ENCODE results near the gene TMIE. TPM values are rescaled to one million over a fixed set of nuclear protein-coding genes. Genes with fewer than 3 reads are reported as not detected.
"Not testable (repeated sequence)": the region's sequence is repeated elsewhere in the genome, so short reads cannot be mapped to it uniquely, and the experiment has no call there.

The TMIE gene
- total and polyA plus RNA-seq, 12 donors: 0.30 to 21.4 (median 2.0) TPM

DNA sequence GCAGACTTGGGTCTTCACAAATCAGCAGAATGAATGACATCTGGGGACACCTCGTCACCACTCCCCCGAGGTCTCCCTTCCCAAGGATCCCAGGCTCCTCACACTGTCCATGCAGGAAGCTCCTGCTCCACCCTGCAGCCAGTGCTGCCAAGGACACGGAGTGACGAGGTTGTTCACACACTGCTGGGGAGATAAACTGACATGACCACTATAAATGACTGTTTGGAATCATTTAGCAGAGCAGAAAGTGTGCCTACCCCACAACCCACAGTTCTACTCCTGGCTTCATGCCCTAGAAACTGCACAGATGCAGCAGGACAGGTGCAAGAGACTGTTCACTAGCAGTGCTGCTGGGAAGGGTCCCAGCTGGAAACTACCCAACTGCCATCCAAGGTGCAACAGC, 36.1 kb downstream of the TMIE start:
- TF ChIP-seq, protein P1, sequence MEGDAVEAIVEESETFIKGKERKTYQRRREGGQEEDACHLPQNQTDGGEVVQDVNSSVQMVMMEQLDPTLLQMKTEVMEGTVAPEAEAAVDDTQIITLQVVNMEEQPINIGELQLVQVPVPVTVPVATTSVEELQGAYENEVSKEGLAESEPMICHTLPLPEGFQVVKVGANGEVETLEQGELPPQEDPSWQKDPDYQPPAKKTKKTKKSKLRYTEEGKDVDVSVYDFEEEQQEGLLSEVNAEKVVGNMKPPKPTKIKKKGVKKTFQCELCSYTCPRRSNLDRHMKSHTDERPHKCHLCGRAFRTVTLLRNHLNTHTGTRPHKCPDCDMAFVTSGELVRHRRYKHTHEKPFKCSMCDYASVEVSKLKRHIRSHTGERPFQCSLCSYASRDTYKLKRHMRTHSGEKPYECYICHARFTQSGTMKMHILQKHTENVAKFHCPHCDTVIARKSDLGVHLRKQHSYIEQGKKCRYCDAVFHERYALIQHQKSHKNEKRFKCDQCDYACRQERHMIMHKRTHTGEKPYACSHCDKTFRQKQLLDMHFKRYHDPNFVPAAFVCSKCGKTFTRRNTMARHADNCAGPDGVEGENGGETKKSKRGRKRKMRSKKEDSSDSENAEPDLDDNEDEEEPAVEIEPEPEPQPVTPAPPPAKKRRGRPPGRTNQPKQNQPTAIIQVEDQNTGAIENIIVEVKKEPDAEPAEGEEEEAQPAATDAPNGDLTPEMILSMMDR (IDR thresholded peaks at IDR 0.05): no peak
- TF ChIP-seq POLR2A (IDR thresholded peaks at IDR 0.05): no peak
- H3K27ac ChIP-seq: no peak overlapping the region
- no peak for DNase-seq
- H3K36me3 ChIP-seq (replicated peaks in 1 of 2): no peaks in the 10 kb centered on the region
- no peaks in the 10 kb centered on the region for H3K27me3 ChIP-seq
- H3K4me3 ChIP-seq: no peak overlapping the region
- intact Hi-C loops (cut with DNase I): no loop called here
- H3K9me3 ChIP-seq (replicated peaks in 1 of 3): no peaks in the 10 kb centered on the region
- WGBS, 4 donors: 24 to 47% (median 41%) methylated on average over 2 to 4 of the region's 4 CpGs
- H3K4me1 ChIP-seq (replicated peaks in 1 of 2): no peaks in the 10 kb centered on the region

DNA sequence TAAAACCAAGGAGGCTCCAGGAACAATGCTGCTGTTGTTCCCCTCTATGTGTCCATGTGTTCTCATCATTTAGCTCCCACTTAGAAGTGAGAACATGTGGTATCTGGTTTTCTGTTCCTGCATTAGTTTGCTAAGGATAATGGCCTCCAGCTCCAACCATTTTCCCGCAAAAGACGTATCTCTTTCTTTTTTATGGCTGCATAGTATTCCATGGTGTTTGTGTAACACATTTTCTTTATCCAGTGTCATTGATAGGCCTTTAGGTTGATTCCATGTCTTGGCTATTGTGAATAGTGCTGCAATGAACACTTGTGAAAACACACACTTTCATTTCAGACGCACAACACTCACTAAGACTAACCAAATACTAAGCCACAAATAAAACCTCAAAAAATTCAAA, 38.4 kb downstream of the TMIE start:
- H3K36me3 ChIP-seq (replicated peaks in 1 of 2); H3K4me1 ChIP-seq (replicated peaks in 1 of 2); H3K9me3 ChIP-seq (replicated peaks in 1 of 3); DNase-seq; intact Hi-C loops (cut with DNase I); H3K4me3 ChIP-seq; H3K27me3 ChIP-seq; H3K27ac ChIP-seq: not testable (repeated sequence)
- WGBS, 4 donors: 89 to 95% (median 94%) methylated on average over 3 of the region's 3 CpGs

DNA sequence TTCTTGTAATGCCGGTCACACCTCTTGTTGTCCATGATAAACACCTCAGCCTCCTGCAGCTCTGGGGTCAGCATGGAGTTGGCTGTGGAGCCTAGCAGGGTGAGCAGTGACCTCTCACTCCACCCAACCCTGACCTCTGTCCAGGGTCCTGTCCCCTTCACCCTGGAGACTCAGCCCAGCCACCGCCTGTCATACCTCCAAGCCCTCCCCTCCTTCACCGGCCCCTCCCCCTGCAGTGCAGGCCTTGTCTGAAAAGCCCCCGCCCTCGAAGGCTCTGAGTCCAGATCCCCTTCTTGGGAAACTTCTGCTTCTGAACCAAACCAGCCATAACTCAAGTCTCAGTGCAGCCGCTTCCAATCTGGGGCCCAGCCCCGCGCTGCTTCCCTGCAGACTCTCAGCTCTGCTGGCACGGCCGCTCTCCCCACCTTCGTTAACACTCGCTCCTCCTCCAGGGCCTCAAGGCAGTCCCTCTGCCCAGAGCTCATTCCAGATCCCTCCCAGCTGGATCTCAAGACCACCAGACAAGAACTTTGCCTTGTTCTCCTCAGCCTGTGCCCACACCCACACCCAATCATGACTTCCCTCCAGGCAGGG, 41.9 kb downstream of the TMIE start:
- Histone ChIP-seq H3K4me3 (no peak overlapping the region), H3K27ac (no peak overlapping the region), H3K9me3 (replicated peaks in 1 of 3) (no peaks in the 10 kb centered on the region), H3K36me3 (replicated peaks in 1 of 2) (no peaks in the 10 kb centered on the region), H3K27me3 (no peaks in the 10 kb centered on the region), H3K4me1 (replicated peaks in 1 of 2) (no peaks in the 10 kb centered on the region)
- no peak for DNase-seq
- WGBS, 4 donors: 82 to 86% (median 83%) methylated on average over 12 of the region's 12 CpGs
- intact Hi-C loops (cut with DNase I): no loop called here
- no peak for TF ChIP-seq POLR2A (IDR thresholded peaks at IDR 0.05)
- TF ChIP-seq, protein P1 (IDR thresholded peaks at IDR 0.05): no peak

DNA sequence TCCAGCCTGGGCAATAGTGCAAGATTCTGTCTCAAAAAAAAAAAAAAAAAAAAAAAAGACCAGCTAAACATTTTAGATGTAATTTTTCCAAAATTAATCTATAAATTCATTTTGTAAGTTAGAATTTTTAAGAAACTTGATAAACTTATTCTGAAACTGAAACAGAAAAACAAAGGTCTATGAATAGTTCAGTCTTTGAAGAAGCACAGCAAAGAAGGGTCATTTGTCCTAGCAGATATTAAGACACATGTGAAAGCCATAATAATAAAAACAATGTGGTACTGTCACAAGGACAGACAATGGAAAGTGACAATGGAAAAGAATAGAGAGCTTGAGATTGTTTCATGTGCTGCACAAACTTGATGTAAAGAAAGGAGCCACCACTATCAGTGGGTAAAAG, 45.5 kb downstream of the TMIE start:
- no peak for TF ChIP-seq POLR2A (IDR thresholded peaks at IDR 0.05)
- TF ChIP-seq, protein P1 (IDR thresholded peaks at IDR 0.05): no peak
- H3K4me1 ChIP-seq (replicated peaks in 1 of 2): no peaks in the 10 kb centered on the region
- DNase-seq: no peak
- intact Hi-C loops (cut with DNase I): no loop called here
- H3K36me3 ChIP-seq (replicated peaks in 1 of 2): no peaks in the 10 kb centered on the region
- H3K9me3 ChIP-seq (replicated peaks in 1 of 3): no peaks in the 10 kb centered on the region
- H3K27me3 ChIP-seq: no peaks in the 10 kb centered on the region
- no peak overlapping the region for H3K27ac ChIP-seq
- no peak overlapping the region for H3K4me3 ChIP-seq

DNA sequence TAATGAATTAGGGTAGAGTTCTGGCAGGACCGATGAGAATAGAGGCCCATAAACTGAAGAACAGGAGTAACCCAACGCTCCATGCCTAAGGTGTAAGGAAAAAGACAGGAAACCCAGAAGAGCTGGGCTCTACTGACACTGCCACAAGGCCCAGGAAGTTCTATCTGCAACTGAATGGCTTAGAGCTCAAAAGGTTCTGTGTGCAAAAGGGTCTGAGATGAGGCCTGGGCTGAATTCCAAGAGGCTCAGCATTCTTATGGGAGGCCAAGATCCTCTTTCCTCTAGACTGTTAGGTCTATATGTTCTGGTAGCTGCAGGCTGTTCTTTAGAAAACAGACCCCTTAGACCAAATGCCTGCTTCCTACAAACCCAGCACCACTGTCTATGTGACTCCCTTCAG, 47.0 kb downstream of the TMIE start:
- DNase-seq: no peak
- no peak for TF ChIP-seq POLR2A (IDR thresholded peaks at IDR 0.05)
- TF ChIP-seq, protein P1 (IDR thresholded peaks at IDR 0.05): no peak
- intact Hi-C loops (cut with DNase I): no loop called here
- no peaks in the 10 kb centered on the region for H3K9me3 ChIP-seq (replicated peaks in 1 of 3)
- no peak overlapping the region for H3K27ac ChIP-seq
- 73 to 91% (median 80%) methylated on average over 2 of the region's 2 CpGs for WGBS, 4 donors
- H3K27me3 ChIP-seq: no peaks in the 10 kb centered on the region
- no peaks in the 10 kb centered on the region for H3K36me3 ChIP-seq (replicated peaks in 1 of 2)
- H3K4me1 ChIP-seq (replicated peaks in 1 of 2): no peaks in the 10 kb centered on the region
- H3K4me3 ChIP-seq: no peak overlapping the region

Measured in adrenal gland (tissue), 12 donors.